NCI-H2171 (cell line): ENCODE data around the gene PIGW.

Experiments
- DNase-seq: peaks from one replicate; lab custom pipeline; 2025; lab: John Stamatoyannopoulos, UW

The PIGW gene

GRCh38 chr17:36546418-36547093 lies 11.8 kb downstream of the PIGW start:
- no peak for DNase-seq

GRCh38 chr17:36547776-36548175 lies 13.0 kb downstream of the PIGW start:
- no peak for DNase-seq

GRCh38 chr17:36550491-36551417 lies 16.0 kb downstream of the PIGW start:
- DNase-seq = no peak

DNA sequence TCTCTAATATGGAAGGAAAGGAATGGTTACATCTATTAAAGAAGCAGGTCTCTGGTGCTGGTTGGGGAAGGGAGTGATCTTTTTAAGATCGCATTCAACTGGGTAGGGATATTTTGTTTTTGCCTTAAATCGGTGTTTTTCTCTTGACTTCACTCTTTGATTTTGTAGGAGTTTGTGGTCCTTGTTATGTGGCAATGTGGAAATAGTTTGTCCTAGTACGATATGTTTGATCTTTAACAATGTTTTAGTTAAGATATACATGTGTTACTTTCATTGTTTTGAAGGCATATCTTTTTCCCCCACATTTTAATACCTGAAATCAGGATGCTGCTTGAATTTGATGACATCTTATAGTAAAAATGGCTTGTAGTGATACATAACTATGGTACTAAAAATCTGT lies 18.7 kb downstream of the PIGW start:
- no peak for DNase-seq

GRCh38 chr17:36566081-36566480 lies 31.3 kb downstream of the PIGW start:
- DNase-seq = no peak

DNA sequence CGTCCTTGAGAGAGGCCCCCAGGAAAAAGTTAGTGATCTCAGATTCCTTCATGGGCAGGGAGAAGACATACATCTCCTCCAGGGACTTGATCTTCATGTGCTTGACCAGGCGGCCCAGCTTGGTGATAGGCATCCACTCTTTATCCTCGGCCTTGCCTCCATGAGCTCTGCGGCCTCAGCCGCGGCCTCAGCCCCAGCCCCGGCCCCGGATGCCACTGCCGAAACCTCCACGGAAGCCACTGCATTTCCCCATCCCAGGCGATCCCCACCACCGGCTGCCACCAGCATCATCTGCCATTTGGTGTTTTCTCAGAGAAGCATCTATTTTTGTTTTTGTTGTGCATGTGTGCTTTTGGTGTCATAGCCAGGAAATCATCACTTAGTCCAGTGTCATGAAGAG lies 40.2 kb downstream of the PIGW start:
- no peak for DNase-seq

DNA sequence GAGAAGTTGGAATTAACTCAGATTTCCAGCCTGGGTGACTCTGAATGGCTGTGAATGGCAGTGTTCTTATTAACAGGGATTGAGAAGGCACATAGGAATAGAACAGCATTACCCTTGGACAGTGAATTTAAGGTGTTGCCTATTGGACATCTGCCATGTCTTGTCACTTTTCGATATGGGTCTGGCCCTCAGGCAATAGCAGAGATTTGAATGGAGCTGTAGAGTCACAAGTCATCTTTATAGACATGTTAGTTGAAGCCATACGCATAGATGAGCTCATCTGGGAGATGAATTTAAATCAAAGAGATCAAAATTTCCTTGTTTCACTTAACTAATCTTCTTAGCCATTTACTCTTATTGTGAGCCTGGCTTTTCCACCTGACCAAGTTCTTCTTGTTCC lies 42.0 kb downstream of the PIGW start:
- DNase-seq = no peak

- no peak for DNase-seq
Observed at GRCh38 chr17:36578671-36579070, 43.9 kb downstream of the PIGW start.

DNA sequence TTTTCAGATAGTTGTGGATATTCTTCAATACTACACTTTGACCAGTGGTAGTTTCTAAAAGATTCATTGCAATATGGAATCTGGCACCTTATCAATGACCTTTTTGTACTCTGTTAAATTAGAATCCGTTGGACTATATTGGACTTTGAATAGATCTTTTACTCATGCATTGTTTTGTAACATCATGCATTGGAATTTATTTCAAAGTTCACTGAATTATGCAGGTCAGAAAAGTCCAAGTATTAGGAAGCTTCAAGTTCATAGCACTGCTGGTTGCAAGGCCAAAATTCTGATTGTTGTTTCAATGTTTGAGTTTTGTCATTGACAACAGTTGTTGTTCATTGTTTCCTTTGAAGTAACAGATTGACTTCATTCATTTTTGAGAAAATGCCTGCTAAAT lies 49.0 kb downstream of the PIGW start:
- no peak for DNase-seq

DNA sequence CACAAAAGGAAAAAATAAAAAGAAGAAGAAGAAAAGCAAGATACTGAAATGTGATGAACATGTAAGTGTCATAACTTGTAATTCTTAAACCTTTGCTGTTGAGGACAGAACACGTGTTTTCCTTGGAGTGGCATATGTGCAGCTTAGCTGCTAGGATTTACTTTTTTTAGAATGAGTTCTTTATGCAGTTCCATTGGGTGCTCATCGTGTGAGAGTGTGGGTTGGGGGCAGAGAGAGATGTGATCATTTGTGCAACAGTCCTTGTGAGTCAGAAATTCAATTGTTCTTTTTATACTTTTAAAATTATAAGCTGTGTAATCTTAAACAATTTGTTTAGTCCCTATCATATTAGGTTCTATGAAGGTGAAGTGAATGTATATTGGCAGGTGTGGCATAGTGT lies 51.4 kb downstream of the PIGW start:
- no peak for DNase-seq
